ENCODE data around the gene CCNJL.

CCNJL gene

DNA sequence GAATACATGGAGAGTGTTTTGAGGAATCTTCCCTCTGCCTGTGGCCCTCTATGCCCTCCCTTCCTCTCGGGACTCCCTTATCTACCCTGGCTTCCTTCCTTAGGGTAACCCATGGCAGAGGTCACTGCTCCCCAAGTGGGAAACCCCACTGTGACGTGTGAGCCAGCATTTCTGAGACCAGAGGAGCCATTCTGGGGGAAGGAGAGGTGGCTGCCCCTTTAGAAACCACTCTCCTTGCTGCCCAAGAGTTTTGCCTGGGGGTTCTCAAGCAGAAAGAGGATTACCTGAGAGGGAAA is 23.1 kb downstream of the CCNJL start:
- no peak for DNase-seq

DNA sequence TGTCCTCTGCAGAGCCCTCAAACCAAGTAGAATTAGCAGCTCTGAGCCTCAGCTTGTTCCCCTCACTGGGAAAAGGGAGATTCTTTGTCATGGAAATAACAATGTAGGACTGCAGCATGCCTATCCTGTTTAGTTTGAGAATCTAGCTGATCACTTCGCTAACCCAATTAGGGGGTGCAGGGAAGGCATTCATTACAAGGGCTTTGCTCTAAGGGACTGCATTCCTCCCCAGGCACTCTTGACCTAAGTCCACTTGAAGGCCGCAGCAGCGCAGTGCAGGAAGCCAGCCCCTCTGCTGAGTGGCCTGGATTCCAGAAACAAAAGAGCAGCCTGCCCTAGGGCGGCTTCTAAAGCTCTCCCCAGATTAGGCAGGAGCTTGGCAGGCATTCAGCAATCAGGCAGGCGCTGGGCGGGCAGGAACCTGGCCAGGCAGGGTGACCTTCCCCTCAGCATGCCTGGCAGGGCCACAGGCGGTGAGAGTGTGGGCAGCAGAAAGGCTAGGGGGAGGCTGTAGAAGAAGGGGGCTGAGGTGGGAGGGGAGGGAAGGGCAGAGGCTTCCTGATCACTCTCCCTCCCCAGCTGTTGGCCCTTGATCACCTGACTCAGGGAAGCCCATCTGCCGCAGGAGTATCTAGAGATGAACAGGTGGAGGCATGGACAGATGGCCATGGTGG is 24.8 kb downstream of the CCNJL start:
- DNase-seq: no peak

GRCh38 chr5:160286947-160287346 is 25.4 kb downstream of the CCNJL start:
- DNase-seq: no peak

DNA sequence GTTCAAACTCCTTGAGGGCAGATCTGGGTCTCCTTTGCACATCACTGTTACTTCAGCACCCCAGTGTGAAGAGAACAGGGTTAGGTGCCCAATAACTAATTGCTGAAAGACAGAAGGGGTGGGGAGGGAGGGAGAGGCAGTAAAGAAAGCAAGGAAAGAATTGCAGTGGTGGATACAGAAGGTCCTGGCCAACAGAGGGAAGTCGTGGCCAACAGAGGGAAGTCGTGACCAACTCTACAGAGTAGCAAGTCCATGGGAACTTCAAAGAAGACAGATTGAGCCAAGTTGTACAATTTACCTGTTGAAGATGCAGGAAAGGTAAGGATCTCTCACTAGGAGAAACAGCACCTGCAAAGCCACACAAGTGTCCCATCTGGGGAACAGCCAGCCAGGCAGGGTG is 27.0 kb downstream of the CCNJL start:
- no peak for DNase-seq

- no peak for DNase-seq
Measured at GRCh38 chr5:160284291-160284873, 28.0 kb downstream of the CCNJL start.

DNA sequence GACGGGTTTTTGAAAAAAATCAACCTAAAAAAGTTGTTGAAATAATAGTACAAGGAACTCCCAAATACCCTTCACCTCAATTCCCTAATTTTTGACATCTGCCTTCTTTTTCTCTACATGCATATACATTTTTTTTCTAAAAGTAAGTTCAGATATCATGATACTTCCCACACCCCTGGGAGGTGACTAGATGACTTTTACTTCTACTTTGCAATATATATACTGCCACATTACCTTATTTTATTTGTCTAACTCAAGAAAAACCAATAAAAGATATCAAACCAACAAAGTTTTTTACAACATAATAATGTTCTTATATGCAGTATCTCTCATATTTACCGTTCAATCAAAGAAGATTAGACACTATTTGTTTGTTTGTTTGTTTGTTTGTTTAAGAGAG is 31.1 kb downstream of the CCNJL start:
- DNase-seq: no peak

DNA sequence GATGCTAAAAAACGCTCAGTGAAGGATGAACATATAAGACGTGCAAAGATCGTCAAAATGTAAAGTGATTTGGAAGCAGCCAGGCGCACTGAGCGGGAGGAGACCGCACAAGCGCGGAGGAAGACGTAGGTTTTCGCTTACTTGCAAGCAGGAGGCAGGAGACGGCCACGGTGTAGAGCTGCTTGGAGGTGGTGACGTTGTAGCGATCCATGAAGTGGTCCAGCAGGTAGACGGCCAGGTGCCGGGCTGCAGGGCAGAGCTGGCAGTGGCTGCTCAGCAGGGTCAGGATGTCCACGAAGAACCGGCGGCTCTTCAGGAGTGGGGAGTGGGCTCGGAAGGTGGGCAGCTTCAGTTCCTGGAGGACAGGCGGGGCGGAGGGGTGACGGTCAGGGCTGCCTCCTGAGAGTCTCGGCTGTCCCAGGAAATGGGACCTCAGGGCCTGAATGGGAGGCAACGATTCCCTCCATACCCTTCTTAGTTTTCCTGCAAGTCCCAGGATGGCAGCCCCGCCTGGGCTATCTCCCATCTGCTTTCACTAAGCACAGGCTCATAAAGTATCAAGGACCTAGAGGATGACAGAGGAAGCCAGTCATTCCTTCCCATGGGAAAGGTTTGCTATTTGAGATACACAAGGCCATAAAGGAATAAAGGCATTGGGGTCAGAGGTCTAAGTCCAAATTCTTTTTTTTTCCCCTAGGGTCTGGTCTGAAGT is 31.8 kb downstream of the CCNJL start:
- DNase-seq: no peak

DNA sequence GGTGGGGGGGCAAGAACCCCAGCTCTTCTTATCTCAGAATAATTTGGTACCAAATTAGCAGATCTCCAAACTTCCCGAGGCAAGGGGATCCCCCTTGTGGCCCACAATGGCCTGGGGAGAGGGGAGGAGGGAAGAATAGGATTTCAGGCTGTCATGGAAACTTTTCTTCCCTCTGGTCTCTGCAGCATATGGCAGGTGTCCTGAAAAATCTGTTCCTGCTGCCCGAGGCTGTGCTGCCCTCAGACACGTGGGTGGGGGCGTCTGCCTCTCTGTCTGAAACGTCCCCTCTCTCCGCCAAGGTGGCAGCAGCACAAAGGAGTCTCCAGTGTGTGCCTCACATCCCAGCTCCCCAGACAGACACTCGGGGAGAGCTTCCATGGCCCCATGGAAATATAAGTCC is 34.0 kb downstream of the CCNJL start:
- DNase-seq: no peak

DNA sequence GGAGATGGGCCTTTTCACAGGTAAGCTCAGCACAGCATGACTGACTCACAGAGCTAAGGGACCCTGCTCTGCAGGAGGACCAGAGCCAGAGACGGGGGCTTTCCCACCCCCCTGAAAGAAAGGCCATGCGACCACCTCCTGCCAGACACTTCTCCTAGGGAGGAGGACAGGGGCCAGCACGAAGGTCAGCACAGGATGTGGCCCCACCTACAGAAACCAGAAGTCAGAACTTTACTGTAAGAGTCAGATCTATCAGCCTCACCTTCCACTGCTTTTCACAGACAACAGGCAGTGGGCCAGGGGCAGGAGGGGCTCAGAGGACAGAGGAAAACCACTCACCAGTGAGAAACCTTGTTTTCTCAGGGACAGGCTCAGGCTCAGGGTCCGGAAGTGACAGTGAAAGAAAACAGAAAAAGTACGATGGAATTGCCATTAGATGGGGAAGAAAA is 37.9 kb downstream of the CCNJL start:
- DNase-seq: no peak

DNA sequence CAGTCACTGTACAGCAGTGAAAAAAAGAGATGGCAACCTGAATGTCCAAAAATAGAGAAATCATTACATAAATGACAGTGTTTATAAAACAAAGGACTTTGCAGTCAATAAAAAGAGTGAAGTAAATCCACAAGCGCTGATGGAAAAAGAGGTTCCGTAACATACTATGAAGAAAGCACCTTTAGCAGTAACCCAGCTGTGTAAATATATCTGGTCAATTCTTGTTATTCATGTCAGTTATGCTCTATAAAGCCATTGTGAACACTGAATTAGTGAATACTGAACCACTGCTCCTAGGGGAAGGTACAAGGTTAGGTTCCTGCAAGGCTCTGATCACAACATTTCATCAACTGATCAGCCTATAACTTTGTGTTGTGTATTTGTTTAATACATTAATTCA is 39.5 kb downstream of the CCNJL start:
- DNase-seq: no peak

GRCh38 chr5:160272264-160272663 is 40.1 kb downstream of the CCNJL start:
- no peak for DNase-seq

DNA sequence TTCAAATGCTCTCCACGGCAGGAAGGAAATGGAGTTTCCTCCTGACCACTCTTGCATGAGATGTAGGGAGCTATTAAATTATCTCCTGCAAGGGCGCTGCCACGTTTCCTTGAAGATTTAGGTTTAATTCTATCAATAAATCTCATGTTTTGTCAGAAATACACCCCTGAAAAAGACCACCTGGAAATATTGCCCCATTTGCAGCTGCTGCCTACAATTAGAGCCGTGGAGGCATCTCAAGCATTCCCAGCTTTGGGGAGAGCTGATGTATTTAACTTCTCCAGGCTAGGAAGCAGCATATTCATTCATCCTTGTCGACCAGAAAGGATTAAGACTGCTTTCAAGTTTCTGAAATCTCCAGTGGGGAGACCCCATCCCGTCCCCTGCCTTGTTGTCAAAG is 40.5 kb downstream of the CCNJL start:
- DNase-seq: no peak

- no peak for DNase-seq
Measured at GRCh38 chr5:160271396-160271795, 41.0 kb downstream of the CCNJL start.

DNA sequence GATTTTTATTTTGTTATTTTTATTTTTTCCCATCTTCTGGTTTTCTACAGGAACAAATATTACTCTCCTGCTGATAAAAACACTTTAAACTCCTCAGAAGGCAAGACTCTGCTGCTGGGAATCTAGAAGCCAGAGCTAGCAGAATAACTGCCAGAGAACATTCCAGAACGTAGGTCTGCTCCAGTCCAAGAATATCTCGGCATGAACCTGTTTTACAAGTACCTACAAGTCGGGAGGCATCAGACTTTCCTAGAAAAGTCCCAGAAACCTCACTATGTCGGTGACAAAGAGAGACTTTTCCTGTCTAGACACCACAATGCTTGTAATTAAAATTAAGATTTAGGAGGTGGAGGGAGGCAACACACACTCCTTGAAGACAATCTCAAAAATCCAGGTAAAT is 41.7 kb downstream of the CCNJL start:
- no peak for DNase-seq

DNA sequence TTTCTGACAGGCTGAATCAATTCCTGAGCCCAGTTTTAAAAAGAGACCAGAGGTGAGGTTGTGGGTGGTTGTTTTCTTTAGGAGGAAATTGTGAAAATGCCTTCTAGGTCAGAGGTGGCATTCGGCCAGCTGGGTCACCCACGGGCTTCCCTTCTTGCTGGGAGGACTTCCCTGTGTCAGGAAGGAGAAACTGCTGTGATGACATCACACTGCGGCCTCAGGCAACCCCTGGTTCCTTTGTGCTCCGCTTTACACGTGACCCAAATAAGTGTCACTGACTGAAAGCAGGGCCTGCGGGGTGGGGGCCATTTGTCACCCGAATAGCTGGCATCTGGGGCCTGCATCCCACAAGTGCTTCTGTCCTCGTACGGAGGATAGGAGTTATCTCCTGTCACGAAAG is 43.3 kb downstream of the CCNJL start:
- DNase-seq: no peak

- DNase-seq: no peak
Measured at GRCh38 chr5:160268121-160268520, 44.2 kb downstream of the CCNJL start.

GRCh38 chr5:160266752-160267345 is 45.5 kb downstream of the CCNJL start:
- DNase-seq: no peak

DNA sequence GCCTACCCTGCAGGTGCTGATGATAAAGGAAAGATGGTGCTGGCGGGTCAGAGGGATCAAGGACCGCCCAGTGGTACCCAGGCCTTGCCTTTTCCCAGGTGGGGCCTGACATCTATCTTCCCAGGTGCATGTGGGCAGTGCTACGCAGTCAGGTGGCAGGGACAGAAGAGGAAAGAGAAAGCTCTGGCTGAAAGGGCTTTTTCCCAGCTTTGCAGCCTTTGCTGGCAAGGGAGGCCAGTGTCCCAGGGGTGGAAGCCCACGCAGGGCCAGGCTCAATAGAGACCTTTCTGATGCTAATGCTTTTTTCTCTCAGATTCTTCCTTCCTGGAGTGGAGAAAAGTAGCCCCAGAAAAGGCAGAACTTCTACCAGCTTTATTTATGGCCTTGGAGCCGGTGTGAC is 46.3 kb downstream of the CCNJL start:
- no peak for DNase-seq

GRCh38 chr5:160263326-160263855 is 49.0 kb downstream of the CCNJL start:
- no peak for DNase-seq

GRCh38 chr5:160262151-160263074 is 50.0 kb downstream of the CCNJL start:
- DNase-seq: no peak

- DNase-seq: no peak
Measured at GRCh38 chr5:160260881-160261815, 51.2 kb downstream of the CCNJL start.
